ENCODE results near the gene ZCCHC8. TPM values are rescaled to one million over a fixed set of nuclear protein-coding genes. Genes with fewer than 3 reads are reported as not detected.

Gene ZCCHC8
- total RNA-seq, 1 experiment from 2014 or later: 30.5 TPM

DNA sequence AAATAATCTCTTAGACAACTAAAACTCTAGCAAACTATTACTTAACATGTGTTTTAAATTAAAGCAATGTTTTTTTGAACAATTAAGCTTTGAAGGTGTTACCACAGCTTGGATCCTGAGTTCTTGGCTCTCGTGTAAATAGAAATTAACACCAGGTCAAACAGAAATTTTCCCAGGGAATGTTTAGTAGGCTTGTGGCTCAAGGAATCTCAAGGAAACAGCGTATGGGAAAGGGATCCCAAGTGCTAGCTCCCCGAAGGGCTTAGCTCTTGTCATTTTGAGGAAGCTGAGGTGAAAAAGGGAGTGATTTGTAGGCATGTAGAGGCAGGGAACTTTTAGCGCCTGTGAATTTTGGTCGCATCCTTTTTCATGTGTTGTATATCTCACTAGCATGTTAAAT, 37.8 kb upstream of the ZCCHC8 start:
- no peak overlapping the region for H3K27ac ChIP-seq (ENCODE audit: low read depth, low read length)
- intact Hi-C loops (cut with micrococcal nuclease): no loop called here
- DNase-seq (ENCODE audit: low read depth, low spot score) (no peak), ATAC-seq (no peak)
- no peaks in the 10 kb centered on the region for H3K9me3 ChIP-seq (ENCODE audit: control insufficient read depth in 1 of 2, insufficient read depth in 1 of 2, low read depth in 1 of 2, low read length in 2 of 2)
- H3K4me2 ChIP-seq (ENCODE audit: low read length): no peak overlapping the region
- peaks cover 0 to 6% of the 10 kb centered on the region in 2 experiments; a peak in 1 of 4 replicates for H3K4me1 ChIP-seq (ENCODE audit: control insufficient read depth in 1 of 2, insufficient read depth in 2 of 2, low read length in 2 of 2)
- POLR2A ChIA-PET: interaction anchor here (2.0 kb wide), 1 partner anchor 12 kb away, joined by 5 read pairs; the partner anchor contains the start of genes KNTC1 and RSRC2
- H3K27me3 ChIP-seq (ENCODE audit: insufficient read depth, low read length): no peaks in the 10 kb centered on the region
- H2AFZ ChIP-seq (ENCODE audit: low read depth, low read length, poor library complexity, severe bottlenecking): no peak overlapping the region
- peaks cover 14% of the 10 kb centered on the region for H3K79me2 ChIP-seq (ENCODE audit: insufficient read depth, low read length)
- H3K9me2 ChIP-seq (ENCODE audit: insufficient read depth): no peaks in the 10 kb centered on the region
- no peak overlapping the region for H3K9ac ChIP-seq (ENCODE audit: low read length)
- H3K4me3 ChIP-seq (replicated peaks in 1 of 2; ENCODE audit: low read depth in 1 of 2, low read length in 2 of 2): no peak overlapping the region
- TF ChIP-seq POLR2AphosphoS5 (IDR thresholded peaks at IDR 0.05; ENCODE audit: low read depth, low read length): no peak
- TF ChIP-seq TCF7L2 (IDR thresholded peaks at IDR 0.05; ENCODE audit: borderline replicate concordance, extremely low read depth, insufficient read depth, insufficient read length): no peak
- no peak for TF ChIP-seq ZNF274 (IDR thresholded peaks at IDR 0.05; ENCODE audit: low read depth, low read length)
- TF ChIP-seq SRF (IDR thresholded peaks at IDR 0.05; ENCODE audit: low read depth): no peak
- no peak for TF ChIP-seq CEBPB (IDR thresholded peaks at IDR 0.05; ENCODE audit: low read depth)
- no peak for TF ChIP-seq EZH2 (IDR thresholded peaks at IDR 0.05)
- TF ChIP-seq CBX3 (IDR thresholded peaks at IDR 0.05; ENCODE audit: low read depth): no peak
- TF ChIP-seq SP1 (IDR thresholded peaks at IDR 0.05; ENCODE audit: low read depth): no peak
- TF ChIP-seq, protein P1, sequence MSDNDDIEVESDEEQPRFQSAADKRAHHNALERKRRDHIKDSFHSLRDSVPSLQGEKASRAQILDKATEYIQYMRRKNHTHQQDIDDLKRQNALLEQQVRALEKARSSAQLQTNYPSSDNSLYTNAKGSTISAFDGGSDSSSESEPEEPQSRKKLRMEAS (IDR thresholded peaks at IDR 0.05): no peak
- no peak for TF ChIP-seq FOSL1 (IDR thresholded peaks at IDR 0.05; ENCODE audit: low read depth)
- TF ChIP-seq, protein P2, sequence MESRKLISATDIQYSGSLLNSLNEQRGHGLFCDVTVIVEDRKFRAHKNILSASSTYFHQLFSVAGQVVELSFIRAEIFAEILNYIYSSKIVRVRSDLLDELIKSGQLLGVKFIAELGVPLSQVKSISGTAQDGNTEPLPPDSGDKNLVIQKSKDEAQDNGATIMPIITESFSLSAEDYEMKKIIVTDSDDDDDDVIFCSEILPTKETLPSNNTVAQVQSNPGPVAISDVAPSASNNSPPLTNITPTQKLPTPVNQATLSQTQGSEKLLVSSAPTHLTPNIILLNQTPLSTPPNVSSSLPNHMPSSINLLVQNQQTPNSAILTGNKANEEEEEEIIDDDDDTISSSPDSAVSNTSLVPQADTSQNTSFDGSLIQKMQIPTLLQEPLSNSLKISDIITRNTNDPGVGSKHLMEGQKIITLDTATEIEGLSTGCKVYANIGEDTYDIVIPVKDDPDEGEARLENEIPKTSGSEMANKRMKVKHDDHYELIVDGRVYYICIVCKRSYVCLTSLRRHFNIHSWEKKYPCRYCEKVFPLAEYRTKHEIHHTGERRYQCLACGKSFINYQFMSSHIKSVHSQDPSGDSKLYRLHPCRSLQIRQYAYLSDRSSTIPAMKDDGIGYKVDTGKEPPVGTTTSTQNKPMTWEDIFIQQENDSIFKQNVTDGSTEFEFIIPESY (IDR thresholded peaks at IDR 0.05; ENCODE audit: extremely low read depth, insufficient replicate concordance, low read length): no peak
- TF ChIP-seq ZFX (IDR thresholded peaks at IDR 0.05): no peak
- TF ChIP-seq, protein P3, sequence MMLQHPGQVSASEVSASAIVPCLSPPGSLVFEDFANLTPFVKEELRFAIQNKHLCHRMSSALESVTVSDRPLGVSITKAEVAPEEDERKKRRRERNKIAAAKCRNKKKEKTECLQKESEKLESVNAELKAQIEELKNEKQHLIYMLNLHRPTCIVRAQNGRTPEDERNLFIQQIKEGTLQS (IDR thresholded peaks at IDR 0.05): no peak
- TF ChIP-seq EGR1 (IDR thresholded peaks at IDR 0.05; ENCODE audit: low read depth): no peak
- TF ChIP-seq, protein P4, sequence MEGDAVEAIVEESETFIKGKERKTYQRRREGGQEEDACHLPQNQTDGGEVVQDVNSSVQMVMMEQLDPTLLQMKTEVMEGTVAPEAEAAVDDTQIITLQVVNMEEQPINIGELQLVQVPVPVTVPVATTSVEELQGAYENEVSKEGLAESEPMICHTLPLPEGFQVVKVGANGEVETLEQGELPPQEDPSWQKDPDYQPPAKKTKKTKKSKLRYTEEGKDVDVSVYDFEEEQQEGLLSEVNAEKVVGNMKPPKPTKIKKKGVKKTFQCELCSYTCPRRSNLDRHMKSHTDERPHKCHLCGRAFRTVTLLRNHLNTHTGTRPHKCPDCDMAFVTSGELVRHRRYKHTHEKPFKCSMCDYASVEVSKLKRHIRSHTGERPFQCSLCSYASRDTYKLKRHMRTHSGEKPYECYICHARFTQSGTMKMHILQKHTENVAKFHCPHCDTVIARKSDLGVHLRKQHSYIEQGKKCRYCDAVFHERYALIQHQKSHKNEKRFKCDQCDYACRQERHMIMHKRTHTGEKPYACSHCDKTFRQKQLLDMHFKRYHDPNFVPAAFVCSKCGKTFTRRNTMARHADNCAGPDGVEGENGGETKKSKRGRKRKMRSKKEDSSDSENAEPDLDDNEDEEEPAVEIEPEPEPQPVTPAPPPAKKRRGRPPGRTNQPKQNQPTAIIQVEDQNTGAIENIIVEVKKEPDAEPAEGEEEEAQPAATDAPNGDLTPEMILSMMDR (IDR thresholded peaks at IDR 0.05 in 2 of 3, conservative IDR thresholded peaks at IDR 0.05 in 1 of 3; ENCODE audit: borderline replicate concordance in 1 of 3, insufficient read depth in 1 of 3, low read depth in 2 of 3, low read length in 2 of 3): no peak
- TF ChIP-seq YY1 (IDR thresholded peaks at IDR 0.05; ENCODE audit: extremely low read depth, insufficient replicate concordance, low read depth, low read length): no peak
- TF ChIP-seq, protein P5, sequence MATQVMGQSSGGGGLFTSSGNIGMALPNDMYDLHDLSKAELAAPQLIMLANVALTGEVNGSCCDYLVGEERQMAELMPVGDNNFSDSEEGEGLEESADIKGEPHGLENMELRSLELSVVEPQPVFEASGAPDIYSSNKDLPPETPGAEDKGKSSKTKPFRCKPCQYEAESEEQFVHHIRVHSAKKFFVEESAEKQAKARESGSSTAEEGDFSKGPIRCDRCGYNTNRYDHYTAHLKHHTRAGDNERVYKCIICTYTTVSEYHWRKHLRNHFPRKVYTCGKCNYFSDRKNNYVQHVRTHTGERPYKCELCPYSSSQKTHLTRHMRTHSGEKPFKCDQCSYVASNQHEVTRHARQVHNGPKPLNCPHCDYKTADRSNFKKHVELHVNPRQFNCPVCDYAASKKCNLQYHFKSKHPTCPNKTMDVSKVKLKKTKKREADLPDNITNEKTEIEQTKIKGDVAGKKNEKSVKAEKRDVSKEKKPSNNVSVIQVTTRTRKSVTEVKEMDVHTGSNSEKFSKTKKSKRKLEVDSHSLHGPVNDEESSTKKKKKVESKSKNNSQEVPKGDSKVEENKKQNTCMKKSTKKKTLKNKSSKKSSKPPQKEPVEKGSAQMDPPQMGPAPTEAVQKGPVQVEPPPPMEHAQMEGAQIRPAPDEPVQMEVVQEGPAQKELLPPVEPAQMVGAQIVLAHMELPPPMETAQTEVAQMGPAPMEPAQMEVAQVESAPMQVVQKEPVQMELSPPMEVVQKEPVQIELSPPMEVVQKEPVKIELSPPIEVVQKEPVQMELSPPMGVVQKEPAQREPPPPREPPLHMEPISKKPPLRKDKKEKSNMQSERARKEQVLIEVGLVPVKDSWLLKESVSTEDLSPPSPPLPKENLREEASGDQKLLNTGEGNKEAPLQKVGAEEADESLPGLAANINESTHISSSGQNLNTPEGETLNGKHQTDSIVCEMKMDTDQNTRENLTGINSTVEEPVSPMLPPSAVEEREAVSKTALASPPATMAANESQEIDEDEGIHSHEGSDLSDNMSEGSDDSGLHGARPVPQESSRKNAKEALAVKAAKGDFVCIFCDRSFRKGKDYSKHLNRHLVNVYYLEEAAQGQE (IDR thresholded peaks at IDR 0.05; ENCODE audit: low read depth): no peak
- TF ChIP-seq JUND (IDR thresholded peaks at IDR 0.05): no peak
- H4K20me1 ChIP-seq (ENCODE audit: insufficient read depth): no peaks in the 10 kb centered on the region
- BruUV-seq (replicated peaks): no TSS peak
- H3K36me3 ChIP-seq (ENCODE audit: control insufficient read depth in 1 of 2, insufficient read depth in 2 of 2, low read length in 2 of 2): peaks cover 12 to 17% of the 10 kb centered on the region in 2 experiments; a peak in 3 of 4 replicates
- CTCF ChIA-PET: no interaction called here
- RAD21 ChIA-PET (ENCODE audit: low non-redundant PET in 1 of 2, low total read pairs in 2 of 2, uncharacterized antibody in 2 of 2, unreplicated experiment in 2 of 2): no interaction called here

Data from HCT116 (cell line).